22Rv1 (cell line): Measurements from ENCODE around the gene C9.

Experiments
- CTCF ChIP-seq: fragments of 450-650 bp; IDR thresholded peaks from 2 replicates; pipeline ENCODE4 v1.5.1; 2017; ENCODE audit warnings: mild to moderate bottlenecking
- ZFX ChIP-seq: fragments of 450-650 bp; IDR thresholded peaks from 2 replicates; pipeline ENCODE4 v1.6.1; 2017; ENCODE audit warnings: antibody characterized with exemption, borderline replicate concordance

GRCh38 chr5:39262981-39263380 is 101.3 kb downstream of the C9 start:
- no peak for TF ChIP-seq CTCF
- TF ChIP-seq ZFX: no peak
